Smooth muscle cell (in vitro differentiated cells): ENCODE results near the gene TMEM239. TPM values are rescaled to one million over a fixed set of nuclear protein-coding genes. Genes with fewer than 3 reads are reported as not detected.

Experiments
- DNase-seq: peaks from one replicate; lab custom pipeline; 2025; ENCODE audit not compliant: unreplicated experiment; lab: John Stamatoyannopoulos, UW
- H2AFZ ChIP-seq: fragments of 200-600 bp; sonication (generic); 2 replicates; pipeline ENCODE4 v1.6.0; 2016; ENCODE audit warnings: antibody characterized with exemption, low read depth, mild to moderate bottlenecking
- H3F3A ChIP-seq: fragments of 200-600 bp; sonication (generic); 2 replicates; pipeline ENCODE4 v1.6.0; 2017; ENCODE audit warnings: antibody characterized with exemption, low read depth
- H3K27ac ChIP-seq: fragments of 200-600 bp; sonication (generic); 2 replicates; pipeline ENCODE4 v1.5.1; 2016; ENCODE audit warnings: low read depth, mild to moderate bottlenecking
- H3K27me3 ChIP-seq: fragments of 200-600 bp; sonication (generic); 2 replicates; pipeline ENCODE4 v1.6.1; 2016; ENCODE audit warnings: low read depth, mild to moderate bottlenecking
- H3K36me3 ChIP-seq: fragments of 200-600 bp; sonication (generic); 2 replicates; pipeline ENCODE4 v1.5.1; 2016; ENCODE audit warnings: low read depth
- H3K4me1 ChIP-seq: fragments of 200-600 bp; sonication (generic); 2 replicates; pipeline ENCODE4 v1.5.1; 2016; ENCODE audit warnings: low read depth
- H3K4me2 ChIP-seq: fragments of 200-600 bp; sonication (generic); 2 replicates; pipeline ENCODE4 v1.6.0; 2016; ENCODE audit warnings: mild to moderate bottlenecking
- H3K4me3 ChIP-seq: fragments of 200-600 bp; sonication (generic); 2 replicates; pipeline ENCODE4 v1.5.1; 2016; ENCODE audit warnings: mild to moderate bottlenecking
- H3K79me2 ChIP-seq: fragments of 200-600 bp; sonication (generic); 2 replicates; pipeline ENCODE4 v1.6.0; 2016; ENCODE audit warnings: low read depth, mild to moderate bottlenecking
- H3K9ac ChIP-seq: fragments of 200-600 bp; sonication (generic); 2 replicates; pipeline ENCODE4 v1.6.0; 2016; ENCODE audit warnings: low read depth
- H3K9me3 ChIP-seq: fragments of 200-600 bp; sonication (generic); replicated peaks from 2 replicates; pipeline ENCODE4 v1.5.1; 2016; ENCODE audit warnings: low read depth
- H4K20me1 ChIP-seq: fragments of 200-600 bp; sonication (generic); 2 replicates; pipeline ENCODE4 v1.6.0; 2016; ENCODE audit warnings: low read depth
- WGBS: methylation state at CpG from one replicate; pipeline ENCODE4 v1.1.7; 2016; ENCODE audit warnings: low lambda C conversion rate; 5-methylcytosine and 5-hydroxymethylcytosine counted together
- polyA plus RNA-seq: library from polyadenylated mRNA; unstranded; fragments of >200 nt; fragmentation: Nextera tagmentation; extraction: Ambion mirVana; gene quantifications from 2 replicates; pipeline ENCODE4 v1.2.1, GENCODE V29; 2016
- total RNA-seq: library from RNA; depleted of rRNA; stranded (reverse); fragments of >200 nt; gene quantifications from 2 replicates; pipeline ENCODE4 v1.2.3, GENCODE V29; 2014
- TF ChIP-seq, protein P1 (sequence below): fragments of 200-600 bp; sonication (generic); IDR thresholded peaks from 2 replicates; pipeline ENCODE4 v1.5.1; 2017; ENCODE audit warnings: borderline replicate concordance, mild to moderate bottlenecking, antibody characterized with exemption; ENCODE audit not compliant: insufficient read depth, poor library complexity, severe bottlenecking

TMEM239 gene
- total and polyA plus RNA-seq, 2 experiments from 2014 or later: not detected

DNA sequence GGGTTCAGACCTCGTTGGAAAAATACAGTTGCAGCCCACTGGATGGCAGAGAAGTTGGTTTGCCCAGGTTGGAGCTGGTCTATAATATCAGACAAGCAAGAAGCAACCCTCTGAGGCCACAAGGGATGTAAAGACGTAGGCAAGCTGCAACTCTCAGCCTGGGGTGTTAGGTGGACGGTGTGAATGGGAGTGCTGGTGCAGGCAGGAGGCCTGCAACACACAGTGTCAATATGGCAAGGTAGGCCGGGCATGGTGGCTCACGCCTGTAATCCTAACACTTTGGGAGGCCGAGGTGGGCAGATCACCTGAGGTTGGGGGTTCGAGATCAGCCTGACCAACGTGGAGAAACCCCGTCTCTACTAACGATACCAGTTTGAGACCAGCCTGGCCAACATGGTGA lies 34.9 kb downstream of the TMEM239 start:
- H3K4me1 ChIP-seq: no peaks in the 10 kb centered on the region
- no peak overlapping the region for H2AFZ ChIP-seq
- no peak overlapping the region for H3K4me2 ChIP-seq
- TF ChIP-seq, protein P1, sequence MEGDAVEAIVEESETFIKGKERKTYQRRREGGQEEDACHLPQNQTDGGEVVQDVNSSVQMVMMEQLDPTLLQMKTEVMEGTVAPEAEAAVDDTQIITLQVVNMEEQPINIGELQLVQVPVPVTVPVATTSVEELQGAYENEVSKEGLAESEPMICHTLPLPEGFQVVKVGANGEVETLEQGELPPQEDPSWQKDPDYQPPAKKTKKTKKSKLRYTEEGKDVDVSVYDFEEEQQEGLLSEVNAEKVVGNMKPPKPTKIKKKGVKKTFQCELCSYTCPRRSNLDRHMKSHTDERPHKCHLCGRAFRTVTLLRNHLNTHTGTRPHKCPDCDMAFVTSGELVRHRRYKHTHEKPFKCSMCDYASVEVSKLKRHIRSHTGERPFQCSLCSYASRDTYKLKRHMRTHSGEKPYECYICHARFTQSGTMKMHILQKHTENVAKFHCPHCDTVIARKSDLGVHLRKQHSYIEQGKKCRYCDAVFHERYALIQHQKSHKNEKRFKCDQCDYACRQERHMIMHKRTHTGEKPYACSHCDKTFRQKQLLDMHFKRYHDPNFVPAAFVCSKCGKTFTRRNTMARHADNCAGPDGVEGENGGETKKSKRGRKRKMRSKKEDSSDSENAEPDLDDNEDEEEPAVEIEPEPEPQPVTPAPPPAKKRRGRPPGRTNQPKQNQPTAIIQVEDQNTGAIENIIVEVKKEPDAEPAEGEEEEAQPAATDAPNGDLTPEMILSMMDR: no peak
- H3K4me3 ChIP-seq: no peak overlapping the region
- no peak overlapping the region for H3K27ac ChIP-seq
- no peaks in the 10 kb centered on the region for H3F3A ChIP-seq
- H3K79me2 ChIP-seq: no peaks in the 10 kb centered on the region
- H3K9me3 ChIP-seq: no peaks in the 10 kb centered on the region
- DNase-seq: no peak
- peaks cover 20% of the 10 kb centered on the region for H4K20me1 ChIP-seq
- H3K27me3 ChIP-seq: no peaks in the 10 kb centered on the region
- H3K36me3 ChIP-seq: no peaks in the 10 kb centered on the region
- 95% methylated on average over 10 of the region's 10 CpGs for WGBS
- no peak overlapping the region for H3K9ac ChIP-seq

DNA sequence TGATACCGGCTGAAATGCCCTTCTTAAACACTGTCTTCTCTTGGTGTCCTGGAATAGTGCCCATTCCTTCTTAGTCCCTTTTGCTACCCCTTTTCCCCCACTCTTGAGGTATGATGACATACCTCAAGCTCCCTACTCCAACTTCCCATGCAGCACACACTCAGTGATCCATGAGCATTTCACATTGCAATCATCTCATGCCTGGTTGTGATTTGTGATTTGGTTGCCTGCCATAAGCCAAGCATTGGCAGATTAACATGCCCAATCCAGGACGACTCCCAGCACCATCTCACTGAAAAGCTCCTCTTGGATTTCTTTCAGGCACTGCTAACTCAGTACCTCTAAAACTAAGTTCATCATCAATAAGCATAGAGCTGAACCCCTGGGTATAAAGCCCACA lies 42.4 kb downstream of the TMEM239 start:
- WGBS: 96% methylated on average over 2 of the region's 2 CpGs
- DNase-seq: no peak

DNA sequence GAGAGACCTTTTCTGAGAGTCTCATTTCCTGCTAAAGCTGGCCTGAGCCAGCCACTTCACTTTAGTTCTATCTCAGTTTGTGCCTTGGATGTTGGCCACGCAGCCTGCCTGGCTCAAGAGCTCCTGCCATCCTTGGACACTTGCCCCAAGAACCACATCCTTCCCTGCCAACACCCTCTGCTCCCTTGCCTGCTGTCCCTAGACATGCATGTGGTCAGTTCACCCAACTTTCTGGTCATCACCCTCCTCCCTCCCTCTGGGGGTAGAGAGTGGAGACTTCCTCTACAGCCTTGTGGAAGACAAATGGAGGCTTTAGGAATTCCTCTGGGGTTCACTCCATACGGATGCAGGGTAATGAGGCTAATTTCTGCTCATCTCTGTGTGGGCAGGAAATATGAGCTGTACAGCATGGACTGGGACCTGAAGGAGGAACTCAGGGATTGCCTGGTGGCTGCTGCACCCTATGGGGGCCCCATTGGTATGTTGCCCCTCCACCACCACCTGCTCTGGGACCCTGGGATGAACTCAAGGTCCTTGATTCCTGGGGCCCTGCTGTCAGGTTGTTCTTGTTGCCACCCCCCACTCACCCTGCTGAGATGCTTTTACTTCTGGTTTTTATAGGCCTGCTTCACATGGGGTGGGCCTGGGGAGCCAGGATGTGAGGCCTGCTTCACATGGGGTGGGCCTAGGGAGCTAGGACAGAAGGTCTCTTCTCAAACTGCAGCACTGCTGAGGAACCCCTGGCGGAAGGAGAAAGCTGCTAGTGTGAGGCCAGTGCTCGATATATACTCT lies 43.4 kb downstream of the TMEM239 start:
- Histone ChIP-seq H2AFZ (no peak overlapping the region), H3K27ac (no peak overlapping the region), H4K20me1 (peaks cover 32% of the 10 kb centered on the region), H3K79me2 (no peaks in the 10 kb centered on the region), H3K9ac (no peak overlapping the region), H3K4me1 (no peaks in the 10 kb centered on the region), H3K27me3 (no peaks in the 10 kb centered on the region), H3F3A (no peaks in the 10 kb centered on the region), H3K36me3 (no peaks in the 10 kb centered on the region), H3K9me3 (no peaks in the 10 kb centered on the region), H3K4me3 (no peak overlapping the region), H3K4me2 (no peak overlapping the region)
- TF ChIP-seq, protein P1: no peak
- no peak for DNase-seq
- WGBS: 95% methylated on average over 4 of the region's 4 CpGs

More for the DNA sequence above, 42.4 kb downstream of the TMEM239 start:
- Histone ChIP-seq H3K27ac (no peak overlapping the region), H3K27me3 (no peaks in the 10 kb centered on the region), H3K9me3 (no peaks in the 10 kb centered on the region), H3K79me2 (no peaks in the 10 kb centered on the region), H3K4me1 (no peaks in the 10 kb centered on the region), H3K9ac (no peak overlapping the region), H3K4me3 (no peak overlapping the region), H2AFZ (no peak overlapping the region), H4K20me1 (peaks cover 37% of the 10 kb centered on the region), H3K4me2 (no peak overlapping the region), H3F3A (no peaks in the 10 kb centered on the region), H3K36me3 (no peaks in the 10 kb centered on the region)
- TF ChIP-seq, protein P1: no peak

DNA sequence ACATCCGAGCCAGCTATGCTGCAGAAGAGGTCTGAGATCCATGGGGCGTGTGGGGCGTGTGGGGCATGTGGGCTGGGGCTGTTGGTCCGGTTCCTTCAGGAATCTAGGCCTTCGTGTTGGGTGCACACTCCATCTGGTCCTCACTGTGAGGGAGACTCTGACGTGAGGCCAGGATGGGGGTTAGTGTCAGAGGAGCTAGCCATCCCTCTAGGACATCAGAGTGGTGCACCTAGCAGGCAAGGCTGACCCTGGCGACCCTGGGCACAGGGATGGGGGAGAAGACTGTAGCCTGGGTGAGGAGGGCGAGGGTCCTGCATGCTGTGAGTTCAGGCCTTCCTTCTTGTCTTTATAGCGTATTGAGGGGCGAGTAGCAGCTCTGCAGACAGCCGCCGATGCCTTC lies 48.5 kb downstream of the TMEM239 start:
- TF ChIP-seq, protein P1: no peak
- 95% methylated on average over 12 of the region's 12 CpGs for WGBS
- Histone ChIP-seq H3K4me2 (no peak overlapping the region), H3K4me3 (no peak overlapping the region), H2AFZ (no peak overlapping the region), H3K4me1 (no peaks in the 10 kb centered on the region), H4K20me1 (peaks cover 3% of the 10 kb centered on the region), H3K9ac (no peak overlapping the region), H3K27me3 (no peaks in the 10 kb centered on the region), H3F3A (no peaks in the 10 kb centered on the region), H3K27ac (no peak overlapping the region), H3K36me3 (no peaks in the 10 kb centered on the region), H3K9me3 (no peaks in the 10 kb centered on the region), H3K79me2 (no peaks in the 10 kb centered on the region)
- no peak for DNase-seq
